ENCODE data around the gene OARD1.
"Not testable (repeated sequence)": the region's sequence is repeated elsewhere in the genome, so short reads cannot be mapped to it uniquely, and the experiment has no call there.

The OARD1 gene, protein sequence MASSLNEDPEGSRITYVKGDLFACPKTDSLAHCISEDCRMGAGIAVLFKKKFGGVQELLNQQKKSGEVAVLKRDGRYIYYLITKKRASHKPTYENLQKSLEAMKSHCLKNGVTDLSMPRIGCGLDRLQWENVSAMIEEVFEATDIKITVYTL

DNA sequence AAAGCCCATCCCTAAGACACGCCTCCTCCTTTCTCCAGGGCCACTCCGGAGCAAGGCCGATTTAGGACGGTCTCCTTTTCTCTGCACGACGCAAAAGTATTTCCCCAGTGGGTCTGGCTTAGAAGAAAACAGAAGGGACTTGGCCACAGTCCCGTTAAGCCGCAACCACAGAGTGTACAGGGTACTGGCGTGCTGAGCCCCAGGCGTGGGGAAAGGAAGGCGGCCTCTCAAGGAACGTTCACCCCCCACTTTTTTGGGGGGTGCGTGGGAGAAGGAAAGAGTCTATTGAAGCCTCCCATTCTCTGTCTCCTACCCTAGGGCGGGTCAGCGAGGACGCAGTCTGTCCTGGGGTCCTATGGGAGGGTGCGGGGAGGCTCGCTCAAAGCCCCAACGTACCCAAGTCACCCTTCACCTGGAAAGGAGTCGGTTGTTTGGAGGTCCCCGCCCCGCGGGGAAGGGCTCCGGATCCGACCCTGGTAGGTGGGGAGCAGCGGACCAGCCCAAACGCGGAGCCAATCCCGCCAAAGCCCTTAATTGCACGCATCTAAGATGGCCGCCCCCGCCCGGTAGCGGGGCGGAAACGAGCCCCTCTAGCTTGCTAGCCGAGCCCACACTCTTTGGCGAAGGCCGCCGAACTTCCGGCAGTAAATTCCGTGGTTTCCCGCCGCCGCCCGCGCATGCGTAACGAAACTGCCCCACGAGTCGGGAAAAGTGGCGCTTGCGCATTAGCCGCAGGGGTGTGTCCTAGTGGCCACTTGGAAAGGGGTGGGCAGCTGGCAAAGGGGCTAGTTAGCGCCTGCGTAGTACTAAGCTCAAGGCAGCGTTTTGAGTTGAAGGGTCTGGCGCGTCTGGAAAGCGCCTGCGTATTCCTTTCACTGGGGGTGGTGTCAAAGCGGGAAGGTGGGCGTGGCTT lies at the start of gene OARD1:
OARD1 (minus strand) TSS at position 434 of the 913 bp plus-strand sequence. CDS start 722 bp downstream, outside the sequence.
- peak; percentile 99 for DNase-seq

DNA sequence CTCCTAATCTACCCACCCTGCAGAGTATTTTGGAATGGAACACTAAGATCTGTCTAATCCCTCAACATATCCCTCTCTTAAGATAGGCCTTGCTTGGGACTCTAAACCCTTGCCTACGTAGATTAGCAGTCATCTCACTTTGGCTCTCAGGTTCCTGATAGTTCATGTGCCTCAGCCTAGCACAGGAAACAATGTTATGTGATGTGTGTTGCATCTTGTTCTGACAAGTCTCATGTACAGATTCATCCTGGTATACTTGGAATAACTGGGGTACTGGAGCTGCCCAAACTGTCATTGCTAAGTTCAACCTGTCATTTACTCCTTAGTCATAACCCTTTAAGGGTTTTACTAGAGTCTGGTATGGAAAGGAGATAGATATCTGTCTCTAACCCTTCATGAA lies 47.9 kb upstream of the OARD1 start:
- DNase-seq: no peak

DNA sequence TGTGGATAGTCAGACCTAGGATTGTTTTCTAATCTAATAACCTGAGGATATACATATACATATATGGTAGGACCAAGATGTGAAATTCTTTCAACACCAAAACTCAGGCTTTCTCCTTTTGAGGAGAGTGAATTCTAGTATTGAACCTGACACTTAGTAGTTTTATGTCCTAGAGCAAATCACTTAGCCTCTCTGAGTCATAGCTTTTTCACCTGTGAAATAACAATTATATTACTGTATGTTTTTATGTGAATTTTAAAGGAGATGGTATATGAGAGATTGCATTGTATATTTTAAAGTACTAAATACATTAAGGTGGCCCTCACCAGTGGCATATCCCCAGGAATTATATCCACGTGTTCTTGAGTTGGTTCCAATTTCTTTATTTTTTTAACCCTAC lies 47.4 kb upstream of the OARD1 start:
- DNase-seq: no peak

DNA sequence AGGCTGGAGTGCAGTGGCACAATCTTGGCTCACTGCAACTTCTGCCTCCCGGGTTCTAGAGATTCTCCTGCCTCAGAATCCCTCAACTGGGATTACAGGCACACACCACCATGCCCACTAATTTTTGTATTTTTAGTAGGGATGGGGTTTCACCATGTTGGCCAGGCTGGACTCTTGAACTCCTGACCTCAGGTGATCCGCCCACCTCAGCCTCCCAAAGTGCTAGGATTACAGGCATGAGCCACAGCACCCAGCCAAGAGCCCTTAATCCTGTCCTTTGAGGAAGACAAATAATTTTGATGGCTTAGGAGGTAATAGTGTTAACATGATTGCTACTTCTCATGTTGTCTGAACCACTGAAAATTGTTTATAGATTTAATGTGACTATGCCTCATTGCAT lies 42.9 kb upstream of the OARD1 start:
- DNase-seq: not testable (repeated sequence)

DNA sequence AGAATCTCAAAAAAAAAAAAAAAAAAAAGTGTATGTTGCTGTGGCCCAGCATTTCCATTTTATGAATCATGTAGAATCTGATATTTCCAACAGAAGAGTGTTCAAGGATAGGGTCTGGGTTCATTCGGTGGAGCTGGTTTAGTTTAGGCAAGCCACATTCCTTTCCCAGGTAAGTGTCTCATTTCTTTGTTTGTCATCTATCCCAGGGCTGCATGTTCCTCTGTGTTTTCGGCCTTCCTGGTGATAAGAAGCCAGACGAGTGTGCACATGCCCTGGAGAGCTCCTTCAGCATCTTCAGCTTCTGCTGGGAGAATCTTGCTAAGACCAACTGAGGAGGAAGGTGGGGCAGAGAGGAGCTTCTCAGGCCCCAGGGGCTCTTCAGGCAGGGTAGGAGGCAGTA lies 38.9 kb upstream of the OARD1 start:
- no peak for DNase-seq

DNA sequence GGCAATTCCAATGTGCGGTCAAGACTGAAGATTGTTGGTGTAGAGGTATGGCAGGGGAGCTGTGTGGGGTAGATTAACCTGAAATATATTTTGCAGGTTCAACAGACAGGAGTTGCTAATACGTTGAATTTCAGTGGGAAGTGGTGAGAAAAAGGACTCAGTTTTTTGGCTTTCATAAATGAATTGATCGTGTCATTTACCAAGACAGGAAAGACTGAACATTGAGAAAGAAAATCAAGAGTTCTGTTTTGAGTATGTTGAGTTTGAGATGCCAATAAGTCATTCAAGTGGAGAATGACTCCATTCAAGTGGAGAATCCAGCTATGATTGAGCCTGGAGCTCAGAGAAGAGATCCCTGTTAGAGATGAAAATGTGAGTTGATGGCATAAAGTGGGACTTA lies 31.7 kb upstream of the OARD1 start:
- DNase-seq: no peak

DNA sequence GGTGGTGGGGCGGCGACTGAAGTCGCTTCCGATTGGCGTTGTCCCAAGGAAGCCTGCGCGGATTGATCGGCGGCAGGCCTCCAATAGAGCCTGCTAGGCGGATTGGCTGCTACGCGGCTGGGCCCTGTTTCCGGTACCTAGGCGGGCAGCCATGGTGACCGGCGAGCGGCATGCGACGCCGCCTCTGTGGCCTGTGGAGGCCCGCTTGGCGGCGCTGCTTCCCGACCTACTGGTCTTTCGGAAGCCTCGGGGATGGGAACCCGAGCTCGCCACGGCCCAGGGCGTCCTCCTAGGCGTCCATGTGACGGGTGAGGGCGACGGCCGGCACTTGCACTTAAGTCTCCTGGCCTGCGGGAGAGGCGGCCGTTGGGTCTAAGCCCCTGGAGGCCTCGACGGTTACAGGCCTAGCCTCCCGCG lies 28.7 kb upstream of the OARD1 start:
- no peak for DNase-seq

DNA sequence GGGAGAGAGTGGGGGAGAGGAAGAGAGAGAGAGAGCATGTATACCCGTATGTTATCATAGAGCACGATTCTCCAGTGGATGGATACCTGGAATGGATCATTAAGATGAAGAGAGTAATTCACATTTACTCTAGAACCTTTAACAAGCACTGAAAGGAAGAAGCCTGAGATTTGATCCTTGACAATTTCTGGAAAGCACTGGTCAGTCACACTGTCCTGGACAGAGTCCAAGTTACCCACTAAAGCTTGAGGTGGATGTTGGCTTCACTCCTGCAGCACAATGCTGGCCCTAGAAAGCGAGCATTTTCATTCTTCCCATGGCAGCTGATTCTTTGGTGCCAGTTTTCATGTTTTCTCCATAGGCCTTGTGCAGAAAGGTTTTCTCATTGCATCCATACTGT lies 26.2 kb upstream of the OARD1 start:
- DNase-seq: no peak

DNA sequence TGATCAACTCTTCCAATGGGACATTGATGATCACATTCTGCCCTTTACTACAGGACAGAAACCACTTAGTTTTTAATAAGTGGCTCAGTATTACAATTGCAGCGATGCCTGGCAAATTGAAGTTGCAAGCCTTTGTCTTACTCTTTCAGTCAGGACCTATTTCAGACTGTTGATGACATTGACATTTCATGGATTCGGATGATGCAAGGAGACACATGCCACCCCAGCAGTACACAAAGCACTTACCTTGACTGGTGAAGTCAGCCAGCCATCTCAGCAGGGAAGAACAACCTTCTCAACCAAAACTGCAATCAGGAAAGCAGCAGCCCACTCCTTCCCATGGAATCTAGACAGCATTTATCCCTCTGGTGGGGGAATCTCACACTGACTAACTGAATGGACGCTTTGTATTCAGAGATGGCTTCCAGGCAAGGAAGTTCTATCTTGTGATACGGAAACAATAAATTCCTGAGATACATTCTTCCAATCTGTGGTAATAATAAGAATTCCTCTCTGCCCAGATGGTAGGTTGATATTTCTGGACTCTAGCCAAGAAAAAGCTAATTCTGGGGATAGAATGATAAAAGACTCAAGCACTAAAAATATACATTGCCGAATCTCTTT lies 25.4 kb upstream of the OARD1 start:
- DNase-seq: no peak

DNA sequence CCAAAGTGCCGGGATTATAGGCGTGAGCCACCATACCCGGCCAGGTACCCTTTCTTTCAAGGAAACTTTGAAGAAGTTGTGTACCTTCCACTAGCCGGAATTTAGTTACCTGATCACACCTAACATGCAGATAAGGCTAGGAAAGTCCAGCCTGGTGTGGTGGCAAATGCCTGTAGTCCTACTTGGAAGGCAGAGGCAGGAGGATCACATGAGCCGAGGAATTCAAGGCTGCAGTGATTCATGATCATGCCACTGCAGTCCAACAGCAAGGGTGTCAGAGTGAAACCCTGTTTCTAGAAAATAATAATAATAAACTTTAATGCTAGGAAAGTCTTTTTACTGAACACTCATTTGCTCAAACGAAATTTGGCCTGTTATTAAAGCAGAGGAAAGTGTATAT lies 21.6 kb upstream of the OARD1 start:
- no peak for DNase-seq

DNA sequence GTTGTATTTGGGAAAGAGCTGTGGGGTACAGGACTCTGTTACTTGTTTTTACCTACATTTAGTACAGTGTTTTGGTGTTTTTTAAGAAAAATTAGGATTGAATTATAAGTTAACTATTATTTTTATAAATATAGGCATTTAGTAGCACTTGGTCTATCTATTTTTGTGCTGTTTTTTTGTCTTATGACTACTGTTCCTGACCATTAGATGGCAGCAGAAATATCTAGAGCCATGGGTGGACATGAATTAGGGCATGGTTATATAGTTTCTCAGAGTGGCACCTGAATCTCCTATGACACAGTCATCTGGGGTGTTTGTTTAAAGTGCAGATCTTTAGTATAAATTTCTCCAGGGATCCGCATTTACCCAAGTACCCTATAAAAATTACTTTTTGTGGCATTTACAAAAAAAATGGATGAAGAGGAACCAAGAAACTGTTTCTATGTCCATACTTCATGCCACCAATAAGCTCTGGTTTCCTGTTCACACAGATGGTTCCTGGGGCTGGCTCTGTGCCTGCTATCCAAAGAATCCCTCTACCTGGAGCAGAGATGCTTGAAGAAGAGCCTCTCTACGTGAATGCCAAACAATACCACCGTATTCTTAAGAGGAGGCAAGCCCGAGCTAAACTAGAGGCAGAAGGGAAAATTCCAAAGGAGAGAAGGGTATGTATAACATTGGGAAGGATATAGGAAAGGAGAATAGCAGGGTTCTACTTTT lies 20.4 kb upstream of the OARD1 start:
- DNase-seq: no peak

DNA sequence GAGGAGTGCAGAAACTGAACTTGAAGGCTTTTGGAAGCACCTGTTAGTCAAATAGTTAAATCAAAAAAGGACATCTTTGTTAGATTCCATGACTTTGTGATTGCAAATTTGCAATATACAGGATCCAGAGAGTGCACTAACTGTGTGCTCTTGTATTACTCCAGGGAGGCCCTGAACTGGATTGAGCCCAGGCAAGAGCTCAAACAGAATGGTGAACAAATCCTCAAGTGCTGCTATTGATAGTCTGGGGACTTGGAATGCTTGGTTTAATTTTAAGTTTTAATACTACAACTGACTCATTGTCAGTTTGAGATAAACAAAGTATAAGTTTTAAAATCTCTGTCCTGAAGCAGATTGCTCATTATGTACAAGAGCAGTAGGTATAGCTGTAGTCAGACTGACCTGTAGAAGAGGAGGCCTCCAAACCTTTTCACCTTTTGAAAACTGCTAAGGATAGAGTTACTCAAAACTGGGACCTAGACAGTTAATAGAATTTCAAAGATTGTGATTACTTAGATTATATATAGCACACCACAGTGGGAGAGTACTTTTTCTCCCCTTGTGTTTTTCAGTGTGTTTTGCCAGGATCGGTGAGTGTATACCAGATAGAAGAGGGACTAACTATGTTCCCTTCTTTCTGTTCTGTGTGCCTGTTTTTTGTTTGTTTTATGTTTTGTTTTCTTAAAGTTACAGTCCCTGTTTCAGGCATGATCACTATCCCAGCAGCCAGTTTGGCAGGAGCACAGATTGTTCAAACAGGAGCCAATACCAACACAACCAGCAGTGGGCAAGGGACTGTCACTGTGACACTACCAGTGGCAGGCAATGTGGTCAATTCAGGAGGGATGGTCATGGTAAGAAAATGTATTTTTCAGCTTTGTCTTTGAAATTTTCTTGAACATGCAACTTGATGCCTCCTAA lies 18.9 kb upstream of the OARD1 start:
- no peak for DNase-seq

DNA sequence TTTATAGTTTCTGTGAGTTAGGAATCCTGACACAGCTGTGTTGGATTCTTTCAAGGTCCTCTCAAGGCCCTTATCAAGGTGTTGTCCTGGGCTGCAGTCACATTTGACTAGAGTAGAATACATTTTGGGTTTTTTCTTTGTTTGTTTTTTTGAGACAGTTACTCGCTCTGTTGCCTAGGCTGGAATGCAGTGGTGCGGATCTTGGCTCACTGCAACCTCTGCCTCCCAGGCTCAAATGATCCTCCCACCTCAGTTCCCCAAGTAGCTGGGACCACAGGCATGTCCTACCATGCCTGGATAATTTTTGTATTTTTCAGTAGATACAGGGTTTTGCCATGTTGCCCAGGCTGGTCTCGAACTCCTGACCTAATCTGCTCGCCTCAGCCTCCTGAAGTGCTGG lies 16.3 kb upstream of the OARD1 start:
- no peak for DNase-seq

DNA sequence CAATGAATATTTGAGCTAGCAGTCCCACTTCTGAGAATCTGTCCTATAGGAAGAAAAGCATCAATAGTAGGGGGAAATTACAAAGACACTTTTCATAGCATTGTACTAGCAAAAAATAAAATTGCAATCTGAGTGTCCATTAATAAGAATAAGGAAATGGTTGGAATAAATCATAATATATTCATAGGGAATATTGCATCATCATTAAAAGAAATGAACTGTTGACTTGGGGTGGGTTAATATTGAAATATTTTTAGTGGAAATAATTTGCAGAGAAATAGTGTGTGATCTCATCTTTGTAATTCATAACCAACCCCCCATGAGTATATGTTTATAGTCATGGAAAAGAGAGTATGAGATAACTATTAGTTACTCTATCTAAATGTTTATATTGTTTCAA lies 13.0 kb upstream of the OARD1 start:
- no peak for DNase-seq

DNA sequence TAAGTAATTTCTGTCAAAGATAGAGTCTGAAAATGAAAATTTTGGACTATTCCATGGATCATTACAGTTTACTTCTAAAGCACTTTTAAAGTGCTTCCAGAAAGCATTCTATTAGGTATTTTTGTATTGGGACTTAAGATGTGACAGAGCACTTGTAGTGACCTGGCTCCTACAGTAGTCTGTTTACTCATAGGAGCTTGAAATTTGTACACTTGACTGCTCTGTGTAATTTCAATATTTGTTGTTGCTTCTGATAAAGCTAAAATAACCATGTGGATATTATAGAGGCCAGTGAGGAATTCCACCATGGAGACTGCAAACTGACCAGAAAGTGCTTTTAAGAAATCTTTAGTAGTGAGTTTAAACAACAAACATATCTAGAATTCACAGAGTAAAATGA lies 10.9 kb upstream of the OARD1 start:
- DNase-seq: no peak

DNA sequence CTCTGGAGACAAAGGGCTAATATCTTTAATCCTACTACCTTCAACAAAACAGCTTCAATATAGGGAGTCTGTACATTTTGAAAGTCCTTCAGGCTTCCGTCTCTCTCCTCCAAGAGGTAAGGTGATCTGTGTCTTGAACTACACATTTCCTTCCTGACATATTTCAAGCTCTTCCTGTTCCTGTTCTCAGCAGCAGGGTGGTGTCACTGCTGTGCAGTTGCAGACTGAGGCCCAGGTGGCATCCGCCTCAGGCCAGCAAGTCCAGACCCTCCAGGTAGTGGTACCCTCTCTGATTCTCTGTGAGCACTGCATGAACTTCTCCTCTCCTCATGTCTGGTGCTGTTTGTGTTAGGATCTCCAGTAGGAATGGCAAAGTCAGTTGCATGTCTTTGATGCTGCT lies 8.5 kb upstream of the OARD1 start:
- peak; percentile 31 for DNase-seq

DNA sequence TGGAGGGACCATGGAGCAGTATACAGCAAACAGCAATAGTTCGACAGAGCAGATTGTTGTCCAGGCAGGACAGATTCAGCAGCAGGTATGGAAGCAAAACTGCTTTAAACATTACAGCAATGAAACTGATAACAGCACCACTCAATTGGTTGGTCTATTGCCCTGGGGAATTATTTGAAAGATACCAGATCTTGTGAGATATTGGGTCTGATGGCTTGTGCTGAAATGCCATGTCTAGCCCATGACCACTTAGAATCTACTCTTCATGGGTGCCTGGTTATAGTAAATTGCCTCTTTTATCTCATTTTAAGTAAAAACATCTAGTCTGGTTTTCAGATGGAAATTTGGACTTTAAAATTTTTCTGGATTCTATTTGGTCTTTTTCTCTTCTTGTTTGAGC lies 6.9 kb upstream of the OARD1 start:
- no peak for DNase-seq

DNA sequence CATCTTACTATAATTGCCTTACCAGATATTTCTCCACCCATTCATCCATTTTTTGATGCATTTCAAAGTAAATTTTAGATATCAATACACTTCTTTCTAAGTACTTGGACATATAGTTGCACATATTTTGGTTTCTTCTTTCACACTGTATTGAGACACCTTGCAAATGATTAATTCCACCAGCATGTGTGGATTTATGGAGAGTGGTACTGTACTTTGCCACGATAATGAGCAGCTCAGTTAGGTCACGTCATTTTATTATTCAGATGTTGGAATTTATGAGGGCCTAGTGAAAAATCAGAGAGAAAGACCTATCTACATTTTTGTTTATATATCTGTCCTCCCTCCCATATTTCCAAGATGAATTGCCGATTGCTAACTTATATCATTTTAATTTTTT lies 5.9 kb upstream of the OARD1 start:
- no peak for DNase-seq

DNA sequence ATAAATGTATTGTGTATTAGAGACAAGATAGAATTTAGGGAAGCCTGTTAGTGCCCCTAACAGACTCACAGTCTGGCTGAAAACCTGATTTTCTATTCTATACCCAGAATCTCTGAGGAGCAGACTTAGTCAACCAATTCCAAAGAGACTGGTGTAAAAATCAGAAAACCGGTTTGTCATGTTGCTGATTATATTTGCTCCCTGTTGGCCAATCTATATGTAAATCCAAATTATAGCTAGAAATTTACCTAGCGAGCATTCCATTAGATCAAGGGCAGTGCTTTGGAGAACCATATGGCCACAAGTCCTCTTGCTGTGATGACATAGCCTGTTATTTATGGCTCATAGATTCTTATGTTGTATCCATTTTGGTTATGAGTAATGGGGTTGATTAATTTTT lies 5.4 kb upstream of the OARD1 start:
- no peak for DNase-seq

DNA sequence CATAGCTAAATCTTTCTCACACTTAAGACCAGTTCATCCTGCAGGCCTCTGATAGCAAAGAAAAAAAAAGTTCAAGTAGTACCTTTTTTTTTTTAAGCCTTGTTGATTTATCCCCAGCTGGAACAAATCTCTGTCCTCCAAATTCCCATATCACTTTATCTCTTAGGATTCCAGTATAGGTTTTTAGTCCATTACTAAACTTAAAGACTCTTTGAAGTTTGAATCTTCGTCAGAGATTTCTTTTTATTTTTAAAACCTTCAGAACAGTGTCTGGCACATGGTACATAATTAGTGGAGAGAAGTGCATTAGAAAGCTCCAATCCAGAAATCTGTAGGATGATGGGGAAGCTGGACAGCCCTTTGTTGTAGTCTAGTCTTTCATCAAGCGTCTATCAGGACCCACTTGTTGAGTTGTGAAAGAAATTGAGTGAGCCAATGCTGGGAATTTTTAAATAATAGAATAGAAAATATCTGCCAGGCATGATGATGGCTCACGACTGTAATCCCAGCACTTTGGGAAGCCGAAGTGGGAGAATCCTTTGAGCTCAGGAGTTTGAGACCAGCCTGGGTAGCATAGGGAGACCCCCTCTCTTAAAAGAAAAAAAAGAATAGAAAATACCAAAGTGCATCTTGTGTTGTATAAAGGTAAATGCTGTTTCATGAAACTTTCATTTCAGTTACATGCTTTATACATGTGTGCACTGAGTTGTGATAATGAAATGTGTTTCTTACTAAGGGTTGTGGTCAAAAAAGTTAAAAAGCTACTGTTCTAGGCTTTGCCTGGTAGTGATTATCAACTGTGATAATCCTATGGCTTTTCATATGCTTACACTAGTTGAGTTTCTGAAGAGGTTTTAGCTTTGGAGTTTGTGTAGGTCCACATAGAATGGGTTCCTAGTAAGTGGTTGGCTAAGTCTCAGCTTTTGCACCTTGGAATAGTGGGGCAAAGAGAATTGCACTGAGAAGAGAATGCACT lies 3.8 kb upstream of the OARD1 start:
- DNase-seq: no peak

All from CD4-positive, alpha-beta T cell treated with Interleukin-15 for 1 hour (primary cell).